NB4 (cell line): ENCODE measurements around the gene CACNA1A.

ENCODE experiments used
- DNase-seq: peaks from one replicate; pipeline ENCODE4 v3.0.0; 2010; ENCODE audit warnings: low read depth
- H3K4me3 ChIP-seq: one replicate; pipeline ENCODE4 v1.5.1; 2011; ENCODE audit warnings: mild to moderate bottlenecking, low read depth, low read length, moderate library complexity
- MAX ChIP-seq: IDR thresholded peaks from 2 replicates; pipeline ENCODE4 v1.6.1; 2011; ENCODE audit warnings: low read depth, low read length
- MYC ChIP-seq: IDR thresholded peaks from 2 replicates; pipeline ENCODE4 v1.6.1; 2011; ENCODE audit warnings: low read depth, low read length
- POLR2A ChIP-seq: IDR thresholded peaks from 2 replicates; pipeline ENCODE4 v1.6.1; 2011; ENCODE audit warnings: mild to moderate bottlenecking; ENCODE audit not compliant: insufficient read length; ENCODE audit errors: extremely low read depth
- TF ChIP-seq, protein P1 (sequence below): IDR thresholded peaks from one replicate; pipeline ENCODE4 v1.5.1; 2012; ENCODE audit warnings: low read depth, low read length

CACNA1A gene

DNA sequence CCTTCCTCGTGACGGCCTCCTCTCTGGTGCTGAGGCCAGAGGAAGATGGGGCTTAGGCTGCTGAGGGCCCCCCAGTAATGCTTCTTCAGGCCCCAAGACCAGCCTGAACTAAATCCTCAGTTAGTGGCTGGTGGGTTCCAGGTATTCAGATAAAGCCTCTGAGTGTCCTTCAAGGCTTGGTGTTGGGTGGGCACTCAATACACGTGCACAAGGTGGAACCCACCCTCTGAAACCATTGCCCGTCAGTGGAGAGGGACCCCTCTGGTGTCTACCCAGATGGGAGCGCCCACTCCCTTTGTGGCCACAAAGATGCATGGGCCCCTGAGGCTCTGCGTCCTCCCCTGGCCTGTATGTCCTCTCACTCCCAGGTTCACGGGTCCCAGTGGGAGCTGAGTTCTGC, 277.0 kb downstream of the CACNA1A start:
- DNase-seq: no peak
- H3K4me3 ChIP-seq: no peak overlapping the region
- TF ChIP-seq POLR2A: no peak
- no peak for TF ChIP-seq MYC
- TF ChIP-seq MAX: no peak
- TF ChIP-seq, protein P1, sequence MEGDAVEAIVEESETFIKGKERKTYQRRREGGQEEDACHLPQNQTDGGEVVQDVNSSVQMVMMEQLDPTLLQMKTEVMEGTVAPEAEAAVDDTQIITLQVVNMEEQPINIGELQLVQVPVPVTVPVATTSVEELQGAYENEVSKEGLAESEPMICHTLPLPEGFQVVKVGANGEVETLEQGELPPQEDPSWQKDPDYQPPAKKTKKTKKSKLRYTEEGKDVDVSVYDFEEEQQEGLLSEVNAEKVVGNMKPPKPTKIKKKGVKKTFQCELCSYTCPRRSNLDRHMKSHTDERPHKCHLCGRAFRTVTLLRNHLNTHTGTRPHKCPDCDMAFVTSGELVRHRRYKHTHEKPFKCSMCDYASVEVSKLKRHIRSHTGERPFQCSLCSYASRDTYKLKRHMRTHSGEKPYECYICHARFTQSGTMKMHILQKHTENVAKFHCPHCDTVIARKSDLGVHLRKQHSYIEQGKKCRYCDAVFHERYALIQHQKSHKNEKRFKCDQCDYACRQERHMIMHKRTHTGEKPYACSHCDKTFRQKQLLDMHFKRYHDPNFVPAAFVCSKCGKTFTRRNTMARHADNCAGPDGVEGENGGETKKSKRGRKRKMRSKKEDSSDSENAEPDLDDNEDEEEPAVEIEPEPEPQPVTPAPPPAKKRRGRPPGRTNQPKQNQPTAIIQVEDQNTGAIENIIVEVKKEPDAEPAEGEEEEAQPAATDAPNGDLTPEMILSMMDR: no peak

- DNase-seq: peak; percentile 57
- H3K4me3 ChIP-seq: no peak overlapping the region
- TF ChIP-seq, protein P1: peak; percentile 40
- no peak for TF ChIP-seq MYC
- no peak for TF ChIP-seq MAX
- TF ChIP-seq POLR2A: no peak
Measured at GRCh38 chr19:13228561-13228960, 277.7 kb downstream of the CACNA1A start.

GRCh38 chr19:13226983-13227382, 279.3 kb downstream of the CACNA1A start:
- H3K4me3 ChIP-seq: no peak overlapping the region
- no peak for DNase-seq
- TF ChIP-seq, protein P1: no peak
- TF ChIP-seq POLR2A (no peak), MAX (no peak), MYC (no peak)

GRCh38 chr19:13225973-13226865, 280.1 kb downstream of the CACNA1A start:
- H3K4me3 ChIP-seq: no peak overlapping the region
- TF ChIP-seq MAX (no peak), MYC (no peak), POLR2A (no peak)
- TF ChIP-seq, protein P1: no peak
- DNase-seq: no peak

GRCh38 chr19:13225085-13225484, 281.2 kb downstream of the CACNA1A start:
- no peak for DNase-seq
- H3K4me3 ChIP-seq: no peak overlapping the region
- TF ChIP-seq MAX (no peak), MYC (no peak), POLR2A (no peak)
- TF ChIP-seq, protein P1: no peak
